ENCODE measurements around the gene PRR22.

- no peak for TF ChIP-seq CTCF (IDR thresholded peaks at IDR 0.05)
- no peak for TF ChIP-seq POLR2A (IDR thresholded peaks at IDR 0.05)
Measured at GRCh38 chr19:5825178-5825577, 40.6 kb upstream of the PRR22 start.

Data from lower leg skin (tissue), 3 donors.